Measurements from ENCODE around the gene DERL2. TPM values are rescaled to one million over a fixed set of nuclear protein-coding genes. Genes with fewer than 3 reads are reported as not detected.
A peak's percentile ranks its signal among the peaks of the same experiment; 100 is the strongest.

Gene DERL2
- polyA plus RNA-seq, 1 donor from 2014 or later: 64.4 TPM

- no peaks in the 10 kb centered on the region for H3K9me3 ChIP-seq (ENCODE audit: low read length)
- no peaks in the 10 kb centered on the region for H4K20me1 ChIP-seq (ENCODE audit: insufficient read depth)
- H3K36me3 ChIP-seq (ENCODE audit: insufficient read depth, low read length): no peaks in the 10 kb centered on the region
- no peak for TF ChIP-seq MXI1 (conservative IDR thresholded peaks at IDR 0.05; ENCODE audit: poor library complexity, severe bottlenecking)
- H3K79me2 ChIP-seq (replicated peaks; ENCODE audit: insufficient read depth, low read length): no peaks in the 10 kb centered on the region
- no peak overlapping the region for H3K4me3 ChIP-seq (ENCODE audit: low read length)
- no peak overlapping the region for H3K9ac ChIP-seq (ENCODE audit: low read length)
- H2AFZ ChIP-seq (ENCODE audit: low read depth, low read length): no peak overlapping the region
- no peaks in the 10 kb centered on the region for H3K9me2 ChIP-seq (ENCODE audit: insufficient read depth, low read length)
- no peaks in the 10 kb centered on the region for H3F3A ChIP-seq (ENCODE audit: insufficient read depth, low read length, poor library complexity, severe bottlenecking)
- no peak overlapping the region for H3K4me2 ChIP-seq (ENCODE audit: low read length)
- H3K27ac ChIP-seq (ENCODE audit: low read length): no peak overlapping the region
- H3K27me3 ChIP-seq (ENCODE audit: insufficient read depth, low read depth, low read length): no peaks in the 10 kb centered on the region
Observed at GRCh38 chr17:5506307-5506706, 20.3 kb upstream of the DERL2 start.

GRCh38 chr17:5502552-5502951, 16.6 kb upstream of the DERL2 start:
- Histone ChIP-seq H3K79me2 (replicated peaks; ENCODE audit: insufficient read depth, low read length) (peaks cover 18% of the 10 kb centered on the region), H4K20me1 (ENCODE audit: insufficient read depth) (no peaks in the 10 kb centered on the region), H3F3A (ENCODE audit: insufficient read depth, low read length, poor library complexity, severe bottlenecking) (no peaks in the 10 kb centered on the region), H3K4me3 (ENCODE audit: low read length) (no peak overlapping the region), H3K27ac (ENCODE audit: low read length) (no peak overlapping the region), H3K4me2 (ENCODE audit: low read length) (no peak overlapping the region), H3K9me3 (ENCODE audit: low read length) (no peaks in the 10 kb centered on the region), H3K27me3 (ENCODE audit: insufficient read depth, low read depth, low read length) (no peaks in the 10 kb centered on the region), H3K9me2 (ENCODE audit: insufficient read depth, low read length) (no peaks in the 10 kb centered on the region), H3K36me3 (ENCODE audit: insufficient read depth, low read length) (no peaks in the 10 kb centered on the region), H2AFZ (ENCODE audit: low read depth, low read length) (no peak overlapping the region), H3K9ac (ENCODE audit: low read length) (no peak overlapping the region)
- TF ChIP-seq EP300 (conservative IDR thresholded peaks at IDR 0.05; ENCODE audit: poor library complexity, severe bottlenecking): no peak
- TF ChIP-seq POLR2AphosphoS5 (IDR thresholded peaks at IDR 0.05): no peak
- TF ChIP-seq RAD21 (conservative IDR thresholded peaks at IDR 0.05): no peak
- TF ChIP-seq EZH2 (IDR thresholded peaks at IDR 0.05; ENCODE audit: borderline replicate concordance, insufficient read depth, low read length, poor library complexity, severe bottlenecking): no peak
- no peak for TF ChIP-seq SMC3 (conservative IDR thresholded peaks at IDR 0.05; ENCODE audit: poor library complexity)
- no peak for TF ChIP-seq CTCF (IDR thresholded peaks at IDR 0.05; ENCODE audit: poor library complexity, severe bottlenecking)
- TF ChIP-seq, protein P1, sequence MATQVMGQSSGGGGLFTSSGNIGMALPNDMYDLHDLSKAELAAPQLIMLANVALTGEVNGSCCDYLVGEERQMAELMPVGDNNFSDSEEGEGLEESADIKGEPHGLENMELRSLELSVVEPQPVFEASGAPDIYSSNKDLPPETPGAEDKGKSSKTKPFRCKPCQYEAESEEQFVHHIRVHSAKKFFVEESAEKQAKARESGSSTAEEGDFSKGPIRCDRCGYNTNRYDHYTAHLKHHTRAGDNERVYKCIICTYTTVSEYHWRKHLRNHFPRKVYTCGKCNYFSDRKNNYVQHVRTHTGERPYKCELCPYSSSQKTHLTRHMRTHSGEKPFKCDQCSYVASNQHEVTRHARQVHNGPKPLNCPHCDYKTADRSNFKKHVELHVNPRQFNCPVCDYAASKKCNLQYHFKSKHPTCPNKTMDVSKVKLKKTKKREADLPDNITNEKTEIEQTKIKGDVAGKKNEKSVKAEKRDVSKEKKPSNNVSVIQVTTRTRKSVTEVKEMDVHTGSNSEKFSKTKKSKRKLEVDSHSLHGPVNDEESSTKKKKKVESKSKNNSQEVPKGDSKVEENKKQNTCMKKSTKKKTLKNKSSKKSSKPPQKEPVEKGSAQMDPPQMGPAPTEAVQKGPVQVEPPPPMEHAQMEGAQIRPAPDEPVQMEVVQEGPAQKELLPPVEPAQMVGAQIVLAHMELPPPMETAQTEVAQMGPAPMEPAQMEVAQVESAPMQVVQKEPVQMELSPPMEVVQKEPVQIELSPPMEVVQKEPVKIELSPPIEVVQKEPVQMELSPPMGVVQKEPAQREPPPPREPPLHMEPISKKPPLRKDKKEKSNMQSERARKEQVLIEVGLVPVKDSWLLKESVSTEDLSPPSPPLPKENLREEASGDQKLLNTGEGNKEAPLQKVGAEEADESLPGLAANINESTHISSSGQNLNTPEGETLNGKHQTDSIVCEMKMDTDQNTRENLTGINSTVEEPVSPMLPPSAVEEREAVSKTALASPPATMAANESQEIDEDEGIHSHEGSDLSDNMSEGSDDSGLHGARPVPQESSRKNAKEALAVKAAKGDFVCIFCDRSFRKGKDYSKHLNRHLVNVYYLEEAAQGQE (IDR thresholded peaks at IDR 0.05; ENCODE audit: borderline replicate concordance): no peak
- TF ChIP-seq TAF1 (IDR thresholded peaks at IDR 0.05; ENCODE audit: low read depth): no peak
- TF ChIP-seq MXI1 (conservative IDR thresholded peaks at IDR 0.05; ENCODE audit: poor library complexity, severe bottlenecking): no peak

DNA sequence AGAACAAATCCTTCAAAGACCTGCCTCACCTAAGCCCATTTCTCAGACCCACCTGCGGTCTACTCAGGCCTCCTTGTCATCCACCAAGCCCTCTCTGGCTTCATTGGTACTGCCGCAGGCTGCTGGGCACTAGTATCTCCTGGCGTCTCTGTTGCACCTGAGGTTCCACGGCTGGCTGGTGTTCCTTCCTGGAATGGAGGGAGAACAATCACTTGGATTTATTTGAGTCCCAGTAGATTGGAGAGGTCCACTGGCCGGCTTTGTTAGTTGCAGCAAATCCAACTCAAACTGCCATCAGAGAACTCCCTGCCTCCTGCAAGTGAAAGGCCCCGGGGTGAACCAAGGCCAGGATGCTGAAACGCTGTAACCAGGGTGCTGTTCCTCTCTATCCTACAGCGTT, 15.7 kb upstream of the DERL2 start:
- Histone ChIP-seq H3K9me3 (ENCODE audit: low read length) (no peaks in the 10 kb centered on the region), H3K27ac (ENCODE audit: low read length) (peak overlapping the region; percentile 96), H3K79me2 (replicated peaks; ENCODE audit: insufficient read depth, low read length) (peaks cover 18% of the 10 kb centered on the region), H3K9me2 (ENCODE audit: insufficient read depth, low read length) (no peaks in the 10 kb centered on the region), H3K36me3 (ENCODE audit: insufficient read depth, low read length) (no peaks in the 10 kb centered on the region), H2AFZ (ENCODE audit: low read depth, low read length) (no peak overlapping the region), H3K4me2 (ENCODE audit: low read length) (peak overlapping the region; percentile 42), H3K27me3 (ENCODE audit: insufficient read depth, low read depth, low read length) (no peaks in the 10 kb centered on the region), H4K20me1 (ENCODE audit: insufficient read depth) (no peaks in the 10 kb centered on the region), H3K4me3 (ENCODE audit: low read length) (peak overlapping the region; percentile 97), H3F3A (ENCODE audit: insufficient read depth, low read length, poor library complexity, severe bottlenecking) (no peaks in the 10 kb centered on the region), H3K9ac (ENCODE audit: low read length) (peak overlapping the region; percentile 93)
- TF ChIP-seq EP300 (conservative IDR thresholded peaks at IDR 0.05; ENCODE audit: poor library complexity, severe bottlenecking): no peak
- TF ChIP-seq EZH2 (IDR thresholded peaks at IDR 0.05; ENCODE audit: borderline replicate concordance, insufficient read depth, low read length, poor library complexity, severe bottlenecking): no peak
- TF ChIP-seq, protein P1 (IDR thresholded peaks at IDR 0.05; ENCODE audit: borderline replicate concordance): no peak
- no peak for TF ChIP-seq POLR2AphosphoS5 (IDR thresholded peaks at IDR 0.05)
- TF ChIP-seq TAF1 (IDR thresholded peaks at IDR 0.05; ENCODE audit: low read depth): no peak
- TF ChIP-seq RAD21 (conservative IDR thresholded peaks at IDR 0.05): no peak
- TF ChIP-seq MXI1 (conservative IDR thresholded peaks at IDR 0.05; ENCODE audit: poor library complexity, severe bottlenecking): no peak
- TF ChIP-seq CTCF (IDR thresholded peaks at IDR 0.05; ENCODE audit: poor library complexity, severe bottlenecking): no peak
- no peak for TF ChIP-seq SMC3 (conservative IDR thresholded peaks at IDR 0.05; ENCODE audit: poor library complexity)
